H1 (cell line): Measurements from ENCODE around the gene ZFP69. TPM values are rescaled to one million over a fixed set of nuclear protein-coding genes. Genes with fewer than 3 reads are reported as not detected.

Experiments
- CTCF ChIA-PET: fragments of 300-600 bp; sonication (Branson Sonifier 250); formaldehyde crosslinking; loops from one replicate; lab custom pipeline; 2021; ENCODE audit not compliant: partially characterized antibody; lab: Charles Lee
- POLR2A ChIA-PET: fragments of 300-600 bp; sonication (Branson Sonifier 250); formaldehyde crosslinking; loops from one replicate; lab custom pipeline; 2021; ENCODE audit warnings: inconsistent platforms; ENCODE audit not compliant: partially characterized antibody; lab: Charles Lee
- DNase-seq, 2 experiments: peaks; one replicate each; pipeline versions ENCODE4 v3.0.0 to v3.0.0-alpha.2; 2010 to 2022; ENCODE audit warnings: low spot score in 2 of 2, low read depth in 1 of 2, mixed read lengths in 1 of 2
- FAIRE-seq: peaks from 2 replicates; lab custom pipeline; 2011; peaks lifted over from hg19 to GRCh38; lab: Jason Lieb, UNC
- H2AFZ ChIP-seq: 2 replicates; pipeline ENCODE4 v1.8.1; 2012; ENCODE audit warnings: low read length, inconsistent platforms
- H2AK5ac ChIP-seq: 2 replicates; pipeline ENCODE4 v1.6.1; 2013; ENCODE audit warnings: low read depth, low read length
- H2BK120ac ChIP-seq: replicated peaks from 2 replicates; pipeline ENCODE3; 2013; ENCODE audit warnings: low read depth, low read length, inconsistent platforms
- H2BK12ac ChIP-seq: 2 replicates; pipeline ENCODE4 v1.6.1; 2013; ENCODE audit warnings: low read depth, low read length
- H2BK15ac ChIP-seq: 2 replicates; pipeline ENCODE4 v1.6.1; 2013; ENCODE audit warnings: low read length
- H2BK20ac ChIP-seq: 2 replicates; pipeline ENCODE4 v1.6.1; 2013; ENCODE audit warnings: low read length
- H2BK5ac ChIP-seq: 2 replicates; pipeline ENCODE4 v1.6.1; 2013; ENCODE audit warnings: low read depth, low read length
- H3K14ac ChIP-seq: 2 replicates; pipeline ENCODE4 v1.6.1; 2013; ENCODE audit warnings: inconsistent platforms; ENCODE audit not compliant: insufficient read length
- H3K18ac ChIP-seq: 2 replicates; pipeline ENCODE4 v1.6.1; 2013; ENCODE audit warnings: low read length; ENCODE audit errors: extremely low read depth
- H3K23ac ChIP-seq: 2 replicates; pipeline ENCODE4 v1.6.1; 2013; ENCODE audit warnings: inconsistent platforms; ENCODE audit not compliant: insufficient read length
- H3K23me2 ChIP-seq: 2 replicates; pipeline ENCODE4 v1.6.1; 2013; ENCODE audit warnings: low read depth, low read length
- H3K27ac ChIP-seq: 2 replicates; pipeline ENCODE4 v1.6.1; 2011; ENCODE audit warnings: low read depth, low read length, inconsistent platforms
- H3K27me3 ChIP-seq, 4 experiments: replicated peaks in 1 of 4; 1 replicate in 1 of 4; 2 replicates in 3 of 4; pipeline versions ENCODE4 v1.6.1 to v1.8.1; 2011 to 2013; ENCODE audit warnings: low read length in 3 of 4, mild to moderate bottlenecking in 3 of 4, inconsistent platforms in 2 of 4, mixed read lengths in 2 of 4, moderate library complexity in 1 of 4; ENCODE audit not compliant: control insufficient read depth in 3 of 4, insufficient read depth in 3 of 4; ENCODE audit errors: extremely low read depth in 1 of 4
- H3K36me3 ChIP-seq, 4 experiments: 2 replicates each; pipeline versions ENCODE4 v1.6.1 to v1.8.1; 2011 to 2013; ENCODE audit warnings: mild to moderate bottlenecking in 4 of 4, low read length in 3 of 4, moderate library complexity in 2 of 4, control low read depth in 1 of 4, inconsistent platforms in 1 of 4; ENCODE audit not compliant: insufficient read depth in 4 of 4, control insufficient read depth in 2 of 4
- H3K4ac ChIP-seq: replicated peaks from 2 replicates; pipeline ENCODE3; 2013; ENCODE audit warnings: low read length, low read depth, mixed read lengths, inconsistent platforms; ENCODE audit not compliant: insufficient read length
- H3K4me1 ChIP-seq, 4 experiments: replicated peaks in 1 of 4; 1 replicate in 1 of 4; 2 replicates in 3 of 4; pipeline versions ENCODE4 v1.6.1 to v1.8.1; 2011 to 2013; ENCODE audit warnings: low read length in 3 of 4, inconsistent platforms in 2 of 4, mixed read lengths in 1 of 4; ENCODE audit not compliant: insufficient read depth in 4 of 4, control insufficient read depth in 3 of 4
- H3K4me2 ChIP-seq, 2 experiments: 2 replicates each; pipeline versions ENCODE4 v1.6.1 to v1.8.1; 2011 to 2013; ENCODE audit warnings: low read depth in 2 of 2, low read length in 2 of 2, control low read depth in 1 of 2, inconsistent platforms in 1 of 2, mild to moderate bottlenecking in 1 of 2; ENCODE audit not compliant: insufficient read depth in 1 of 2
- H3K4me3 ChIP-seq, 4 experiments: fragments of 200-600, 300-600 bp in 1 of 4; sonication (generic), shearing (Covaris generic), sonication (Bioruptor Twin) in 1 of 4; 2 replicates each; pipeline versions ENCODE4 v1.5.1 to v1.8.1; 2011 to 2016; ENCODE audit warnings: low read length in 4 of 4, low read depth in 3 of 4, control low read depth in 2 of 4, inconsistent platforms in 2 of 4, mild to moderate bottlenecking in 2 of 4, mixed read lengths in 1 of 4, moderate library complexity in 1 of 4; ENCODE audit not compliant: insufficient read depth in 2 of 4; ENCODE audit errors: extremely low read depth in 1 of 4
- H3K56ac ChIP-seq: replicated peaks from 2 replicates; pipeline ENCODE3; 2013; ENCODE audit warnings: low read depth, mild to moderate bottlenecking, mixed read lengths, low read length, inconsistent platforms; ENCODE audit not compliant: insufficient read length
- H3K79me1 ChIP-seq: 2 replicates; pipeline ENCODE4 v1.6.1; 2013; ENCODE audit warnings: low read depth, low read length, control low read depth
- H3K79me2 ChIP-seq, 2 experiments: 2 replicates each; pipeline versions ENCODE4 v1.6.1 to v1.8.1; 2012 to 2013; ENCODE audit warnings: low read length in 2 of 2, mild to moderate bottlenecking in 2 of 2, inconsistent platforms in 1 of 2; ENCODE audit not compliant: insufficient read depth in 2 of 2, control insufficient read depth in 1 of 2
- H3K9ac ChIP-seq, 4 experiments: replicated peaks in 1 of 4; 1 replicate in 1 of 4; 2 replicates in 3 of 4; pipeline versions ENCODE4 v1.6.1 to v1.8.1; 2011 to 2013; ENCODE audit warnings: low read depth in 3 of 4, low read length in 3 of 4, control low read depth in 2 of 4, mild to moderate bottlenecking in 2 of 4, moderate library complexity in 2 of 4, inconsistent platforms in 1 of 4; ENCODE audit errors: extremely low read depth in 1 of 4
- H3K9me3 ChIP-seq, 2 experiments: 2 replicates each; pipeline versions ENCODE4 v1.6.1 to v1.8.1; 2012 to 2013; ENCODE audit warnings: mild to moderate bottlenecking in 2 of 2, moderate library complexity in 2 of 2, control low read depth in 1 of 2, inconsistent platforms in 1 of 2, low read depth in 1 of 2, low read length in 1 of 2, mixed read lengths in 1 of 2; ENCODE audit not compliant: insufficient read depth in 2 of 2
- H4K20me1 ChIP-seq, 2 experiments: replicated peaks in 1 of 2; 2 replicates each; pipeline versions ENCODE3 to v1.8.1; 2011 to 2013; ENCODE audit warnings: inconsistent platforms in 2 of 2, low read length in 2 of 2, mild to moderate bottlenecking in 1 of 2; ENCODE audit not compliant: insufficient read depth in 2 of 2, control insufficient read depth in 1 of 2
- H4K5ac ChIP-seq: 2 replicates; pipeline ENCODE4 v1.6.1; 2013; ENCODE audit warnings: low read length, low read depth, mixed read lengths, inconsistent platforms; ENCODE audit not compliant: insufficient read length
- H4K8ac ChIP-seq: 2 replicates; pipeline ENCODE4 v1.8.0; 2013; ENCODE audit warnings: mild to moderate bottlenecking, moderate library complexity, low read length, inconsistent platforms; ENCODE audit not compliant: insufficient read depth; ENCODE audit errors: extremely low read depth
- H4K91ac ChIP-seq: replicated peaks from 2 replicates; pipeline ENCODE3; 2013; ENCODE audit warnings: low read length, mixed read lengths, inconsistent platforms; ENCODE audit not compliant: insufficient read length
- CEBPB ChIP-seq: IDR thresholded peaks from 2 replicates; pipeline ENCODE4 v1.6.1; 2012; ENCODE audit warnings: low read depth, low read length
- KDM5A ChIP-seq: fragments of 200-600 bp; IDR thresholded peaks from 2 replicates; pipeline ENCODE4 v1.7.1; 2012; ENCODE audit warnings: mild to moderate bottlenecking, low read length, inconsistent platforms, mixed read lengths
- SIX5 ChIP-seq: IDR thresholded peaks from 2 replicates; pipeline ENCODE4 v1.6.1; 2011; ENCODE audit warnings: mild to moderate bottlenecking, low read depth, low read length
- TCF12 ChIP-seq: IDR thresholded peaks from 2 replicates; pipeline ENCODE4 v1.6.1; 2011; ENCODE audit warnings: low read depth, mild to moderate bottlenecking, low read length
- ZNF274 ChIP-seq: IDR thresholded peaks from 2 replicates; pipeline ENCODE4 v1.7.0; 2012; ENCODE audit warnings: low read length, borderline replicate concordance; ENCODE audit errors: extremely low read depth
- WGBS, 2 experiments: shearing (Covaris generic) in 1 of 2; methylation state at CpG; one replicate each; pipeline versions ENCODE4 v1.1.6 to v1.1.7; 2013 to 2015; ENCODE audit warnings: low lambda C conversion rate in 2 of 2, mixed read lengths in 2 of 2, inconsistent platforms in 1 of 2, low coverage in 1 of 2, missing lambda C conversion rate in 1 of 2; ENCODE audit not compliant: insufficient replicate concordance in 2 of 2, insufficient coverage in 1 of 2, insufficient read length in 1 of 2; ENCODE audit errors: extremely low coverage in 1 of 2, missing lambda C conversion rate in 1 of 2; 5-methylcytosine and 5-hydroxymethylcytosine counted together
- polyA plus RNA-seq, 7 experiments: library from polyadenylated mRNA; depleted of rRNA in 3 of 7; stranded (reverse) in 5 of 7; unstranded in 2 of 7; fragments of >200 nt in 5 of 7; fragments of 200-250 nt in 2 of 7; gene quantifications; 1 replicate in 5 of 7; 2 replicates in 1 of 7; 4 replicates in 1 of 7; pipeline versions ENCODE4 v1.2.1 to v1.2.3, GENCODE V29; 2011 to 2013; ENCODE audit warnings: missing spikeins in 2 of 7, mixed read lengths in 2 of 7
- total RNA-seq: library from RNA; stranded (reverse); fragmentation: NEBNext Ultra II Directional; extraction: Animal tissue kit (Norgen Biotek cat#: 25700); gene quantifications from 2 replicates; pipeline ENCODE4 v1.2.1, GENCODE V29; 2021

ZFP69 gene
- total and polyA plus RNA-seq, 2 of the 8 experiments (the other 6 are each of a cell fraction or from before 2014, with no cell fraction given) = 1.0 to 4.3 TPM

DNA sequence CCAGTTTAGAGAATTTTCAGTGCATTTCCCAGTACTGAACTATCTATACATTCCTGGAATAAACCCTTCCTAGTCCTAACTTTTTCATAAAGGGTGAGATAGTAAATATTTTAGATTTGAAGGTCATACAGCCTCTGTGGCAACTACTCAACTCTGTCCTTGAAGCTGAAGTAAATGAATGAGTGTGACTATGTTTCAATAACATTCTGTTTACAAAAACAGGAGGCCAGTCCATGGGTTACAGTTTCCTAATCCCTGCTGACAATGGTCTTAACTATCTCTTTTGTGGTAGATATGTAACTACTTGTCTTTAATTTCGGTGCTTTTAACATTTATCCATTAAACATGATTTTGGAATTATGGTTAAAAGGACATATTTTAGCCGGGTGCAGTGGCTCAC, 58.6 kb downstream of the ZFP69 start:
- Histone ChIP-seq H4K8ac (no peak overlapping the region), H3K9ac (no peak overlapping the region), H3K79me2 (0 out of 4 replicates have a peak, but pooled peaks cover 0 to 2% of the 10 kb centered on the region in 2 experiments), H2BK15ac (no peak overlapping the region), H3K79me1 (no peaks in the 10 kb centered on the region), H2AFZ (no peak overlapping the region), H3K4me1 (no peaks in the 10 kb centered on the region), H2BK5ac (no peak overlapping the region), H3K23me2 (peaks cover 9% of the 10 kb centered on the region), H3K4me2 (no peak overlapping the region), H3K23ac (no peak overlapping the region), H3K27me3 (no peaks in the 10 kb centered on the region), H2BK12ac (no peak overlapping the region), H3K4me3 (no peak overlapping the region), H3K4ac (no peak overlapping the region), H2BK20ac (no peak overlapping the region), H3K56ac (no peak overlapping the region), H2AK5ac (no peak overlapping the region), H4K20me1 (no peaks in the 10 kb centered on the region), H4K5ac (no peak overlapping the region), H3K36me3 (0 out of 8 replicates have a peak, but pooled peaks cover 0 to under 1% (median 0%) of the 10 kb centered on the region in 4 experiments), H3K9me3 (no peaks in the 10 kb centered on the region), H2BK120ac (no peak overlapping the region), H3K27ac (no peak overlapping the region), H3K14ac (no peak overlapping the region), H3K18ac (no peak overlapping the region), H4K91ac (no peak overlapping the region)
- ChIA-PET POLR2A (no interaction called here), CTCF (no interaction called here)
- TF ChIP-seq TCF12 (no peak), SIX5 (no peak), KDM5A (no peak), CEBPB (no peak), ZNF274 (no peak)
- WGBS, 2 experiments = 83% methylated on average over 2 of the region's 2 CpGs; no CpG with 5 or more reads in 1 of the 2 experiments
- FAIRE-seq (no peak), DNase-seq (no peak)
